GM18508 (cell line): ENCODE measurements around the gene ADAMTSL5.
"Not testable (repeated sequence)": the region's sequence is repeated elsewhere in the genome, so short reads cannot be mapped to it uniquely, and the experiment has no call there.

ENCODE experiments used
- ATAC-seq: cut with Tn5 transposase; IDR thresholded peaks from one replicate; pipeline ENCODE4 v1.9.1; 2021; ENCODE audit warnings: moderate number of reproducible peaks; ENCODE audit not compliant: insufficient read depth, unreplicated experiment

Gene ADAMTSL5, protein sequence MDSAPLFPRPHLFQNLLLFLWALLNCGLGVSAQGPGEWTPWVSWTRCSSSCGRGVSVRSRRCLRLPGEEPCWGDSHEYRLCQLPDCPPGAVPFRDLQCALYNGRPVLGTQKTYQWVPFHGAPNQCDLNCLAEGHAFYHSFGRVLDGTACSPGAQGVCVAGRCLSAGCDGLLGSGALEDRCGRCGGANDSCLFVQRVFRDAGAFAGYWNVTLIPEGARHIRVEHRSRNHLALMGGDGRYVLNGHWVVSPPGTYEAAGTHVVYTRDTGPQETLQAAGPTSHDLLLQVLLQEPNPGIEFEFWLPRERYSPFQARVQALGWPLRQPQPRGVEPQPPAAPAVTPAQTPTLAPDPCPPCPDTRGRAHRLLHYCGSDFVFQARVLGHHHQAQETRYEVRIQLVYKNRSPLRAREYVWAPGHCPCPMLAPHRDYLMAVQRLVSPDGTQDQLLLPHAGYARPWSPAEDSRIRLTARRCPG

DNA sequence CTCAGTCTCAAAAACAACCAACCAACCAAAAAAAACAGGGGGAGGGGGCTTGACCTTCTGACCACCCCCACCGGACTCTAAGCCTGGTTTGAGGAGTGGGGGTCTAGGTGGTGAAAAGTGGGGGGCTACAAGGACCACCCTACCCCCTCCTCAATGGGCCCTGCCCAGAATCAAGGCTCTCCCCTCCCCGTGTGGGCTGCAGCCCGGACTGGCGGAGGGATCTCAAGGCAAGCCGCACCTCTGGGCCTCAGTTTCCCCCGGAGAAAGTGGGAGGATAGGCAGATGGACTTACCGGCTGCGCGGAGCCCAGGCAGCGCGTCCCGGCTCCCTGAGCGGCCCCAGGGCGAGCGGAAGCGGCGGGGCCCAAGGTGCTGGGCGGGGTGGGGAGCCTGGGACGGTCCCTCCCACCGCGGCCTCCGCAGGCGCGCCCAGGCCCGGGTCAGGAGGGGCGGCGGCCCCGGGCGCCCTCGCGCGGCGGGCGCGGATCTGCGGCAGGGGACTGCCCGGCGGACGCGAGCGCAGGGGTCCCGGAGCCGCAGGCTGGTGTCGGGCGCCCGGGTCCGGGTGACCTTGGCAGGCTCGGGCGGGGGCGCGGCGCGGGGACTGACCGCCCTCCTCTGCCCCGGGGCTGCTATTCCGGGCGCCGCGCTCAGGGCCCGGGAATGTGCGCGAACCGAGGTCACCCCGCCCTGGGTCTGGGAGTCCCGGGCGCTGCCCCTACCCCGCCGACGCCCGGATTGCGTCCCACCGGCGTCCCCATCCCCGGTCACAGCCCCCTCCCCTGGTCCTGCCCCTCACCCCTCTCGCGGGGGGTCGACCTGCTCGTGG is at the start of gene ADAMTSL5:
ADAMTSL5 (minus strand) TSS at position 349 of the 828 bp plus-strand sequence. CDS start 2,076 bp downstream, outside the sequence.
- no peak for ATAC-seq

DNA sequence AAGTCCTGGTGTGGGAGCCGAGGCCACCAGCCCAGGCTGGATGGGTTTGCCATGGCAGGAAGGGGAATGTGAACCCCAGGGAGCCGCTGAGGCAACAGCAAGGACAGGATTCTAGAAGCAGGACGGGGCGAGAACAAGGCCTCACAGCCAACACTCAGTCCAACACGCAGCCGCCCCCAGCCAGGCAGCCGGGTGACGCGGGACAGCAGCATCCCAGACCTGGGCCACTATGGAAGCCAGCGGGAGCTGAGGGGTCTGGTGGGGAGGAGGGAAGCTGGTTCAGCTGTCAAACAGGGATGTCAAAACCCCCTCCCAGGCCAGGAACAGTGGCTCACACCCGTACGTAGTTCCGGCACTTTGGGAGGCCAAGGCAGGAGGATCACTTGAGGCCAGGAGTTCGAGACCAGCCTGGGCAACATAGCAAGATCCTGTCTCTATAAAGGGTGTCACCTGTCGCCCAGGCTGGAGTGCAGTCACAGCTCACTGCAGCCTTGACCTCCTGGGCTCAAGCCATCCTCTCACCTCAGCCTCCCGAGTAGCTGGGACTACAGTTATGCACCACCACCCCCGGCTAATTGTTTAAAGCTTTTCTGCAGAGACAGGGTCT is 48.5 kb upstream of the ADAMTSL5 start:
- no peak for ATAC-seq

DNA sequence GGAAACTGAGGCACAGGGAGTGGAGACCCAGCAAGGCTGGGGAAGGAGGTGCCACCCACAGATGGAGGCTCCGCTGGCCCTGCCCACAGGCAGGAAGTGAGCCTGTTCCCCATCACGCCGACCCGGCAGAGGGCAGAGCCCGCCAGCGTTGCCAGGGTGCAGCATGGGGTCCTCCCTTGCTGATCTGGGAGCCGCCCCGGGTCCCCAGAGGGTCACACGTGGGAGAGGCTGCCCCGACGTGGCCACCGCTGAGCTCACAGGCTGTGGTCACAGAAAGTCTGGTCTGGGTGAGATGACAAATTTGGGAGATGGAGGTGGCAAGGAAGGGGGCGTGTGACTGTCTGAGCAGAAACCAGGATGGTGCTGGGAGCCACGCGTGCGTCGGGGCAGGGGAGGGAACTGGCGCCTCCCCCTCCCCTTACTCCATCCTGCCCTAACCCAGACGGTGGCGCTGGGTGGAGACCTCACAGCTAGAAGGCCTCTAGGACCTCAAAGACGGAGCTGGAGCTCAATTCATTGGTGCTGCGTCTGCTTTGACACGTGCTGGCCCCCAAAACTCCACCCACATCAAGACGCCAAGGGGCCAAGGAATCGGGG is 47.6 kb upstream of the ADAMTSL5 start:
- ATAC-seq: no peak

DNA sequence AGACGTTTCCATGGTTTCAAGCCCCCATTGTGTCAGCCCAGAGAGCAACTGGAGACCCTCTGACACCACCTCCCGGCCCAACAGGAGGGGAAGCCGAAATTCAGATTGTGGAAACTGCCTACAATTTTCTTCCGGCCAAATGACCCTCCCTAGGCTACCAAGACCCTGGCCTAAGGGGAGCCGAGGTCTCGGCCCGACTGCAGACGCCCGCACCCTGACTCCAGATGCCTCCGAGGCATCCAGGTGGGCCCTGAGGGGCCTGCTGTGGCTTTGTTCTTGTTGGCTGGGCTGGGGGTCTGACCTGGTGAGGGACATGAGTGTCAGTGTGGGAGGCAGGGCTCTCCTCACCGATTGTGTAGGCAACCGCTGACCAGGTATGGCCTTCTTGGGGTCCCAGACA is 45.7 kb upstream of the ADAMTSL5 start:
- ATAC-seq: no peak

DNA sequence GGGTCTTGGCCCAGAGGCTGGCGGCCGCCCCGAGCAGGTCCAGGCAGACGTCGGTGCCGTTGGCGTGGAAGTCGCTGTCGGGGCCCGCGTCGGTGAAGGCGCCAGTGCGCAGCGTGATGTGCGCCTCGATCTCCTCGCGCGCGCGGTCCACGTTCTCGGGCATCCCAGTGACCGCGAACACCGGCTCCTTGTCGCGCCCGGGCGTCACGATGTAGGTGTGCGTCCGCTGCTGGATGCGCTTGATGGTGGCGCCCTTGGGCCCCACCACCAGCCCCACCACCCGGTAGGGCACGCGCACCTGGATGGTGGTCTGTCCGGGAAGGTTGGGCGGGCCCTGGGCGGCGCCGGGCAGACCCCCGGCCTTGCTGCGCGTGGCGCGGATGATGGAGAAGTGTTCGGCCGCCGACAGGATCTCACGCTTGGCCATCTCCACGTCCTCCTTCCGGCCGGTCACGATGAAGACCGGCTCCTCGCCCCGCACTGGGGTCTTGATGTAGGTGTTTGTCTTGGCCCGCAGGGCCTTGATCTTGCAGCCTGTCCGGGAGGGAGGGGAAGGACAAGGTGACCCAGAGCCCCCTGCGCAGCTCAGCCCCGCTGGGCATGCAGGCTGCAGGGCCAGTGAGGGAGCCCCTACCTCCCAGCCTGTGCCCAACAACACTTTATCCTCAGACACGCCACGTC is 43.7 kb upstream of the ADAMTSL5 start:
- no peak for ATAC-seq

DNA sequence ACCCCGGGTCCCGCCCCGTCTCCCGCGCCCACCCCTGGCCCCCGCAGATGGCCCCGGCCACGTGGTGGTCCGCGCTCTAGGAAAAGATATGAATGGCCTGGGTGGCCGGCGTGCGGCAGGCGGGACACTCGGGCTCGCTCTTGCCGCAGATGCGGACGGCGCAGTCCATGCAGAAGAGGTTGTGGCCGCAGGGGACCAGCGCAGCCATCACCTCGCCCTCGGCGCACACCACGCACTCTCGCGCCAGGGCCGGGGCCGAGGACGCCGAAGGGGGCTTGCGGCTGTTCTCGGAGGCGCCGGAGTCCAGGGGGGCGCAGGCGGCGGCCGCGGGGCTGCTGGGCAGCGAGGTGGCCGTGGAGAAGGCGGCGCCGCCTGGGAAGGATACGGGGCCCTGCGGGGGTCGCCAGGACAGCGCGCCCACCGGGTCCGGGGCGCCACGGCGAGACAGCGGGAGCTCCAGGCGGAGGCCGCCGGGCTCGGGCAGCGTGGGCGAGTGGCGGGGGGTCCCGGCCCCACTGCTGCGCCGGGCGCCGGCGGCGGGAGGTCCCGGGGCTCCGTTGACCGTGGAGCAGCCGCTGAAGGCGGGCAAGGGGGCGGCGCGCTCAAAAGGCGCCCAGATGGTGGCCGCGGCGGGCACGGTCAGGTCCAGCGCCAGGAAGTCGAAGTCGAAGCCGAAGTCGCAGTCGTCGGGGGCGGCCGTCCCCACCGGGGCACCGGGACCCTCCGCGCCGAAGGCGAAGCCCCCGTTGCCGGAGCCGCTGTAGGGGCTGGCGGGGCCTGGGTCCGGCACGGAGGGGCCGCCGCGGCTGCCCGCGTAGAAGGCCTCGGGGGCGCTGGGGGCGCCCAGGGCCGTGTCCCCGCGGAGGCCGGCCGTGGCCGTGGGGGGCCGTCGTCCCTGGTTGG is 42.9 kb upstream of the ADAMTSL5 start:
- no peak for ATAC-seq

DNA sequence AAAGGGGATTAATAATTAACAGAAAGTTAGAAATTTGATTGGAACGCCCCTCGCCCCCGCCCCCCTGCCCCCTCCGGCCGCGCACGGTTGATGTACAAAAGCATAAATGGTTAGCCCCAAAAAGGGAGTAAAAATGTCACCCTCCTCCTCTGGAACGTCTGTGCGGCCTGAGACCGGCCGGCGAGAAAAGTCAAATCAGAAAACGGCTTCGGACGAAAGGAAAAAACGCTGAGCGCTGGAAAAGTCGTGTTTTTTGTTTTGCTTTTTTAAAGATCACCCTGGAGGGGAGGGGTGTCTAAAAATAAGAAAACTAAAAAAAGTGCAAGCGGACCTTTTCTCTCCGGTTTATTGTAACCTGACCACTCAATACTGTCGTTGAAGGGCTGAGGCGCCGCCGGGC is 42.1 kb upstream of the ADAMTSL5 start:
- no peak for ATAC-seq

DNA sequence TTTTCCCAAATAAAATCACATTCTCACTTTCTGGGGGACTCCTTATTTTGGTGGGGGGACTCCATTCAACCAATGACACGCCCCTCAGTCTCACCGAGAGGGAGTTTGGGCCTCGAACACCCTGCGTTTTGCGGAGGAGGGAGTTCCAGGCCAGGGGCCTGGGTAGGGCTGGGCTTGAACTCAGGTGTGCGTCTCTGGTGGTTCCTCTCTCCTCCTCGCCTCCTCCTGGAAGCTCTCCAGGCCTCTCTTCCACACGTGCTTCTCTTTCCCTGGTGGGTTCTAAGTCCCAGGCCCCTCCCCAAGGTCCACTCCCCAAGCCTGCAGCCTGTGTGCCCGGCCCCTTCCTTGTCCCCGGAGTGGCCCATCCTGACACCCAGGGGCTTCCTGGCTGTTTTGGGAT is 40.6 kb upstream of the ADAMTSL5 start:
- ATAC-seq: no peak

DNA sequence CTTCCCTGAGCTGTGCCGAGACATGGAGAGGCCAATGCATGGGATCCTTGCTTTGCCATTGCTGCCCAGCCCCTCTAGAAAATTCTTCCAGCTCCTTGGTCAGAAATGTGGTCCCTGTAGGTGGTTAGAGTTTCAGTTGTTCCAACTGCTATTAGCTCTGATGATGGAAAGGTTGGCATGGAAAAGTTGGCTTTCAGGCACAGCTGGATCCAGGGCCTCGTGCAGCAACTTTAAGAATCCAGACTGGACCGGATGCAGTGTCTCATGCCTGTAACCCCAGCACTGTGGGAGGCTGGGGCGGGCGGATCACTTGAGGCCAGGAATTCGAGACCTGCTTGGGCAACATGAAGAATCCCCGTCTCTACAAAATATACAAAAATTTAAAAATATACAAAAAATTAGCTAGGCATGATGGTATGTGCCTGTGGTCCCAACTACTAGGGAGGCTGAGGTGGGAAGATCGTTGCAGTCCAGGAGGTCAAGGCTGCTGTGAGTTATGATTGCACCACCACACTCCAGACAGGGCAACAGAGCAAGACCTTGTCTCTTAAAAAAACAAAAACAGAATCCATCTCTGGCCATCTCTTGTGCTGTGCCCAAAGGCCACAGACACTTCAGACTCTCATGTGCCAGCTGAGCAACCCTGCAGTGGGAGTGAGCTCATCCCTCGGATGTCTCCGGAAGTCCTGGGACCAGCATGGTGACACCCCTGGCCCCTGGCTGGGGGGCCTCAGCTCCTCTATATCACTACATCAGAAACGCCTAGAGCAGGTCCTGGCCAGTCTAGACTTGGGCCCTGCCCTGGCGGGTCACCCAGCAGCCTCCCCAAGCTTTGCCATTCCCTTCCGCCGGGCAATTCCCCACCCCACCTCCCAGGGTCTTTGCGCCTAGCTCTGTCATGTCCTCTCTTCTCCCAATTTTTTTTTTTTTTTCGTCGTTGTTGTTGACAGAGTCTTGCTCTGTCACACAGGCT is 38.5 kb upstream of the ADAMTSL5 start:
- ATAC-seq: no peak

DNA sequence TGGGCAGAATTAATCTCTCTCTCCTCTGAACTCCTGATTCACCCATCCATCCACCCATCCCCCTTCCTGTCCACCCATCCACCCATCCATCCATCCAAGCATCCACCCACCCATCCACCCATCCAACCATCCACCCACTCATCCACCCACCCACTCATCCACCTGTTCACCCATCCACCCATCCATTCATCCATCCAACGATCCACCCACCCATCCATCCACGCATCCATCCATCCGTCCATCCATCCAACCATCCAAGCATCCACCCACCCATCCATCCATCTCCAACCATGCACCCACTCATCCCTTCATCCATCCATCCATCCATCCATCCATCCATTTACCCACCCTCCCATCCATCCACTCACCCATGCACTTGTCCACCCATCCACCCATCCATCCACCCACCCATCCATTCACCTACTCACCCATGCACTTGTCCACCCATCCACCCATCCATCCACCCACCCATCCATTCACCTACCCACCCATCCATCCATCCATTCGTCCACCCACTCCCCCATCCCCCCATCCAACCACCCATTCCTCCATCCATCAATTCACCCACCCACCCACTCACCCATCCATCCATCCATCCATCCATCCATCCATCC is 36.6 kb upstream of the ADAMTSL5 start:
- no peak for ATAC-seq

DNA sequence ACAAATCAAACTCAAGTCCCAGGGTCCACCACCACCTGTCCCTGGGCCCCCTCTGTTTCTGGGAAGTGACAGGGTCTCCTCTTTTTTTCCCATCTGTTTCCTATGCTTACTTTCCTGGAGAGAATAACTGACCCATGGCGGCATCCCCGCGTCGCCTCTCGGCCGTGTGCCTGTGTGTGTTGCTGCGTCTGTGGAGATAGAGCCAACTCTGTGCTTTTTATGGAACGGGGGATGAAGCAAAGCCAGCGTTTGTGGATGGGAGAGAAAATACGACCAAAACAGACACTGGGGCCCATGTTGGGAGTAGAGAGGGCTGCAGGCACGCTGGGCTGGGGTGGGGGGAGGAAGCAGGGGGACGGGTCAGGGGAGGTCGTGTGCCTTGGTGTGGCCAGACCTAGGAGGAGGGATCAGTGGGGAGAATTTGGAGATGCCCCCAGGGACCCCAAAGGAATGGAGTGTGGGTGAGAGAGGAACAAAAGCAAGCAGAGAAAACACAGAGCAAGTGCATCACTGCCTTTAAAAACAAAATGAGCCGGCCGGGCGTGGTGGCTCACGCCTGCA is 27.6 kb upstream of the ADAMTSL5 start:
- ATAC-seq: no peak

DNA sequence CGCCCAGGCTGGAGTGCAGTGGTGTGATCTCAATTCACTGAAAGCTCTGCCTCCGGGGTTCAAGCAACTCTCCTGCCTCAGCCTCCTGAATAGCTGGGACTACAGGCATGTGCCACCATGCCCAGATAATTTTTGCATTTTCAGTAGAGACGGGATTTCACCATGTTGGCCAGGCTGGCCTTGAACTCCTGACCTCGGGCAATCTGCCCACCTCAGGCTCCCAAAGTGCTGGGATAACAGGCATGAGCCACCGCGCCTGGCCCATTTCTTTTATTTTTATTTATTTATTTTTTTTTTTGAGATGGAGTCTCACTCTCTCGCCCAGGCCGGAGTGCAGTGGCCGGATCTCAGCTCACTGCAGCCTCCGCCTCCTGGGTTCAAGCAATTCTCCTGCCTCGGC is 26.9 kb upstream of the ADAMTSL5 start:
- ATAC-seq: not testable (repeated sequence)

DNA sequence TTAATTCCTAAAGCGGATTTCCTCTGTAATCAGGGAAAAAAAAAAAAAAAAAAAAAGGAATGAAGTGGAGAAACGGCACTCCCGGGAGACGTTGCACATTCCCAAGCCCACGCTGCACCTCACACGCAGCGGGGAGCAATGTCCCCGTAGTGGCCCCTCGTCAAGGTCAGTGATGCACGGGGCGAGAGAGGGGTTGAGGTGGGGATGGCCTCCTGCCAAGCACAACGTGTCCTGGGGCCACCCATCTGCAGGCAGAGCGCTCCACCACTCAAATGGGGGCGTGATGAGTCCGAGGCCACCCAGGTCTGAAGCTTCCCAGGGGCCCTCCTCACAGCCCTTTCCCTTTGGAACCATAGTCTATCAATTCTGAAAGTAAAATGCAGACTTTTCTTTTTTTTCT is 26.2 kb upstream of the ADAMTSL5 start:
- ATAC-seq: no peak

DNA sequence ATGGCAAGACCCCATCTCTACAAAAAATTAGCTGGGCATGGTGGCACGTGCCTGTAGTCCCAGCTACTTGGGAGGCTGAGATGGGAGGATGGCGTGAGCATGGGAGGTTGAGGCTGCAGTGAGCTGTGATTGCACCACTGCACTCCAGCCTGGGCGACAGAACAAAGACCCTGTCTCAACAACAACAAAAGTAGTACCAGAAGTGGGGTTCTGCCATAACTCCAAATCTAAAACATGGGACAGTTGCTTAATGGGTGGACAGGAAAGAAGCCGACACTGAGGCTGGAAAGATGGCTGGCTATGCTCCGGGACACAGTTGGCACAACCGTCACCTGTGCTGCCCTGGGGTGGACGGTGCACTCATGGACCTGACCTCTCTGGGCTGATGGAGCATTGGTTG is 22.9 kb upstream of the ADAMTSL5 start:
- ATAC-seq: not testable (repeated sequence)

DNA sequence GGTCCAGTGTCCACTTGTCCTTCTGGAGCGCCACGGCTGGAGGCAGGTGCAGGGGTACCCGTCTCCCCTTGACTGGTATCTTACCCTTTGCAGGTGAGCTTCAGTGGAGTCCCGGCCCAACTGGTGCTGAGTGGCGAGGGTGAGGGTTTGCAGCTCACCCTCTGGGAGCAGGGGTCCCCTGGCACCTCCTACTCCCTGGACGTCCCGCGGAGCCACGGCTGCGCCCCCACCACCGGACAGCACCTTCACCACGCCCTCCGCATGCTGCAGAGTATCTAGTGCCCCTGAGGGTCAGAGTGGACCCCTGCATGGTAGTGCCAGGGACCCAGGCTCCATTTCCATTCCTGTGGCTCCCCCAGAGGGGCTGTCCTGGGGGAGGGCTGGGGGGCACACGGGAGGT is 22.2 kb upstream of the ADAMTSL5 start:
- no peak for ATAC-seq

DNA sequence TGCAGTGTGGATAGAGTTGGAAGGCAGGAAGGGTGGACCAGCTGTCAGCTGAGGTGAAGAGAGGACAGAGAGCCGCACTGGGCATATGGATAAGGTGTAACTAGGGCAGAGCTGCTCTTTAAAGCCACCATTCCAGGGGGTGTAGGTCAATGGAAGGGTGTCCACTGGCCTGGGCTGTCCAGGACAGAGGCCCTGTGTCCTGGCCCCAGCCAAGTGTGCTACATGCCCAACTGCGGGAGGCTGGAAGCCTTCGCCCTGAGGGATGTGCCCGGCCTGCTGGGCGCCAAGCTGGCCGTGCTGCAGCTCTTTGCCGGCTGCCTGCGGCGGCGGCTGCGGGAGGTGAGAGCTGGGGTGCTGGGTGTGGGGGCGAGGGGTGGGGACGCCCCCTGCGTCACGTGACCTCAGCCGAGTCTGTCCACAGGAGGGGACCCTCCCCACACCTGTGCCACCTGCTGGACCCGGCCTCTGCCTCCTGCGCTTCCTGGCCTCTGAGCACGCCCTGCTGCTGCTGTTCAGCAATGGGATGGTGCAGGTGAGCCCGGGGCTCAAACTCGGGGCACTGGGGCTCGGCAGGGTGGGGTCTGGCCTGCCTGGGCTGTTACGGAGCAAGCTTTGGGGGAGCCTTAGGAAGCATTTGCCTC is 20.8 kb upstream of the ADAMTSL5 start:
- no peak for ATAC-seq

DNA sequence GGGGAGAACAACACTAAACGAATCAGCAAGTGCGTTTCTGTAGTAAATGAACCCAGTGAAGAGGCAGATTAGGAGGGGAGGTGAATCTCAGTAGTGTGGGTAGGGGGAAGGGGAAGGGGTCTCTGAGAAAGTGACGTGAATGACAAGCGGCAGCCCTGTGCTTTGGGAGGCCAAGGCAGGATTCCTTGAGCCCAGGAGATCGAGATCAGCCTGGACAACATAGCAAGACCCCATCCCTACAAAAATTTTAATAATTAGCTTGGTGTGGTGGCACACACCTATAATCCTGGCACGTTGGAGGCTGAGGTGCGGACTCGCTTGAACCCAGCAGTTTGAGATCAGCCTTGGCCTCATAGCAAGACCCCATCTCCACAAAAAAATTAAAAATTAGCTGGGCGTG is 19.2 kb upstream of the ADAMTSL5 start:
- ATAC-seq: no peak
